IMR-90 (cell line): ENCODE results near the gene PLEK. TPM values are rescaled to one million over a fixed set of nuclear protein-coding genes. Genes with fewer than 3 reads are reported as not detected.

Experiments used
- ATAC-seq: fragments of 200-7000 bp; cut with Tn5 transposase; 2 replicates; pipeline ENCODE4 v1.9.1; 2020; ENCODE audit warnings: low read depth, mild to moderate bottlenecking, moderate library complexity
- BruUV-seq: library from RNA; stranded (reverse); fragments of 400-500 nt; replicated peaks from 2 replicates; lab custom pipeline; 2021; lab: Mats Ljungman, UMichigan
- CTCF ChIA-PET: fragments of 300-600 bp; formaldehyde crosslinking; extraction: SDS; loops from one replicate; lab custom pipeline; 2021; ENCODE audit warnings: antibody characterized with exemption; lab: Yijun Ruan, JAX
- POLR2A ChIA-PET: fragments of 300-600 bp; sonication (Branson Sonifier 250); formaldehyde crosslinking; loops from one replicate; lab custom pipeline; 2022; ENCODE audit warnings: antibody characterized with exemption; ENCODE audit not compliant: unreplicated experiment; lab: Charles Lee
- DNase-seq: peaks from one replicate; pipeline ENCODE4 v3.0.0; 2013
- H2AFZ ChIP-seq: replicated peaks from 2 replicates; pipeline ENCODE3; 2013; ENCODE audit warnings: low read length, mild to moderate bottlenecking; ENCODE audit not compliant: poor library complexity
- H2AK5ac ChIP-seq: 2 replicates; pipeline ENCODE4 v1.6.1; 2013; ENCODE audit warnings: low read depth, low read length, inconsistent platforms
- H2AK9ac ChIP-seq: replicated peaks from 2 replicates; pipeline ENCODE3; 2013; ENCODE audit warnings: mild to moderate bottlenecking, low read depth, low read length, moderate library complexity; ENCODE audit not compliant: poor library complexity
- H2BK120ac ChIP-seq: 2 replicates; pipeline ENCODE4 v1.6.1; 2013; ENCODE audit warnings: low read depth, low read length, inconsistent platforms
- H2BK15ac ChIP-seq: 3 replicates; pipeline ENCODE4 v1.6.1; 2013; ENCODE audit warnings: low read depth, low read length, inconsistent platforms
- H2BK20ac ChIP-seq: 2 replicates; pipeline ENCODE4 v1.6.1; 2013; ENCODE audit warnings: low read depth, mild to moderate bottlenecking, inconsistent platforms, low read length, moderate library complexity
- H2BK5ac ChIP-seq: 2 replicates; pipeline ENCODE4 v1.6.1; 2013; ENCODE audit warnings: mild to moderate bottlenecking, low read depth, low read length, inconsistent platforms; ENCODE audit not compliant: poor library complexity, severe bottlenecking
- H3K14ac ChIP-seq: replicated peaks from 2 replicates; pipeline ENCODE4 v1.6.1; 2013; ENCODE audit warnings: low read depth, low read length, inconsistent platforms
- H3K18ac ChIP-seq: 2 replicates; pipeline ENCODE4 v1.6.1; 2013; ENCODE audit warnings: low read depth, low read length, control low read depth
- H3K23ac ChIP-seq: 2 replicates; pipeline ENCODE4 v1.6.1; 2013; ENCODE audit warnings: low read depth, low read length, inconsistent platforms
- H3K27ac ChIP-seq: 2 replicates; pipeline ENCODE4 v1.5.1; 2013; ENCODE audit warnings: mild to moderate bottlenecking, control low read depth, low read length; ENCODE audit not compliant: insufficient read depth
- H3K27me3 ChIP-seq: 2 replicates; pipeline ENCODE4 v1.6.1; 2013; ENCODE audit warnings: low read length; ENCODE audit not compliant: control insufficient read depth, insufficient read depth
- H3K36me3 ChIP-seq: 2 replicates; pipeline ENCODE4 v1.6.1; 2013; ENCODE audit warnings: low read length, mixed read lengths; ENCODE audit not compliant: control insufficient read depth, insufficient read depth
- H3K4ac ChIP-seq: 2 replicates; pipeline ENCODE4 v1.6.1; 2013; ENCODE audit warnings: low read depth, low read length, inconsistent platforms
- H3K4me1 ChIP-seq: 2 replicates; pipeline ENCODE4 v1.6.1; 2013; ENCODE audit warnings: low read length, mixed read lengths; ENCODE audit not compliant: control insufficient read depth, insufficient read depth
- H3K4me2 ChIP-seq: 2 replicates; pipeline ENCODE4 v1.6.1; 2013; ENCODE audit warnings: low read depth, mild to moderate bottlenecking, control low read depth, low read length, moderate library complexity
- H3K4me3 ChIP-seq: 2 replicates; pipeline ENCODE4 v1.5.1; 2013; ENCODE audit warnings: low read depth, mild to moderate bottlenecking, control low read depth, low read length, moderate library complexity; ENCODE audit not compliant: insufficient read depth
- H3K56ac ChIP-seq: 2 replicates; pipeline ENCODE4 v1.6.1; 2013; ENCODE audit warnings: low read length, inconsistent platforms; ENCODE audit not compliant: insufficient read depth; ENCODE audit errors: extremely low read depth
- H3K79me1 ChIP-seq, 2 experiments: 2 replicates each; pipeline ENCODE4 v1.6.1; 2013; ENCODE audit warnings: low read length in 2 of 2, inconsistent platforms in 1 of 2, low read depth in 1 of 2
- H3K9ac ChIP-seq: 2 replicates; pipeline ENCODE4 v1.6.1; 2013; ENCODE audit warnings: low read depth, low read length, control low read depth
- H3K9me1 ChIP-seq: 2 replicates; pipeline ENCODE4 v1.6.1; 2013; ENCODE audit warnings: low read length, inconsistent platforms; ENCODE audit not compliant: insufficient read depth
- H3K9me3 ChIP-seq: 2 replicates; pipeline ENCODE4 v1.6.1; 2013; ENCODE audit warnings: low read length; ENCODE audit not compliant: control insufficient read depth, insufficient read depth
- H4K20me1 ChIP-seq: 2 replicates; pipeline ENCODE4 v1.6.1; 2013; ENCODE audit warnings: low read length, inconsistent platforms; ENCODE audit not compliant: insufficient read depth
- H4K5ac ChIP-seq: 2 replicates; pipeline ENCODE4 v1.6.1; 2013; ENCODE audit warnings: mild to moderate bottlenecking, low read depth, low read length, control low read depth
- H4K8ac ChIP-seq, 2 experiments: 2 replicates each; pipeline ENCODE4 v1.6.1; 2013; ENCODE audit warnings: low read depth in 2 of 2, low read length in 2 of 2, control low read depth in 1 of 2, inconsistent platforms in 1 of 2
- H4K91ac ChIP-seq: 2 replicates; pipeline ENCODE4 v1.6.1; 2013; ENCODE audit warnings: low read depth, low read length, inconsistent platforms; ENCODE audit not compliant: insufficient read depth
- CHD1 ChIP-seq: IDR thresholded peaks from 2 replicates; pipeline ENCODE4 v1.6.1; 2012; ENCODE audit warnings: low read depth, low read length, improper control_type of control experiment
- MAZ ChIP-seq: IDR thresholded peaks from 2 replicates; pipeline ENCODE4 v1.6.1; 2012; ENCODE audit warnings: low read depth, mild to moderate bottlenecking, low read length, improper control_type of control experiment, moderate library complexity, borderline replicate concordance
- MXI1 ChIP-seq: IDR thresholded peaks from 2 replicates; pipeline ENCODE4 v1.6.1; 2012; ENCODE audit warnings: low read depth, mild to moderate bottlenecking, low read length, moderate library complexity, borderline replicate concordance
- NFE2L2 ChIP-seq: fragments of 150-350 bp; IDR thresholded peaks from 2 replicates; pipeline ENCODE4 v1.6.1; 2016; ENCODE audit warnings: low read depth, mild to moderate bottlenecking, low read length
- RCOR1 ChIP-seq: IDR thresholded peaks from 2 replicates; pipeline ENCODE4 v1.6.1; 2012; ENCODE audit warnings: mild to moderate bottlenecking, low read length, improper control_type of control experiment; ENCODE audit not compliant: insufficient replicate concordance
- USF2 ChIP-seq: fragments of 150-350 bp; IDR thresholded peaks from 2 replicates; pipeline ENCODE4 v1.6.1; 2017; ENCODE audit warnings: mild to moderate bottlenecking, antibody characterized with exemption, low read length, low read depth
- WGBS, 2 experiments: methylation state at CpG; one replicate each; pipeline versions ENCODE4 v1.1.5 to v1.1.7; 2013; ENCODE audit warnings: missing lambda C conversion rate in 2 of 2; ENCODE audit not compliant: insufficient read length in 1 of 2; ENCODE audit errors: extremely low coverage in 2 of 2; 5-methylcytosine and 5-hydroxymethylcytosine counted together
- dilution Hi-C: fragments of 300-500 bp; cut with HindIII; formaldehyde crosslinking; loops from one replicate; pipeline ENCODE4 v1.14.3; 2018; ENCODE audit warnings: low sequenced_read_pairs; ENCODE audit not compliant: unreplicated experiment
- in situ Hi-C: fragments of 300-500 bp; cut with MboI; formaldehyde crosslinking; loops from 3 replicates; pipeline ENCODE4 v1.14.3; 2019; ENCODE audit warnings: low sequenced_read_pairs, inconsistent platforms, mixed read lengths
- intact Hi-C: fragments of 100-400 bp; cut with micrococcal nuclease; formaldehyde crosslinking; loops from 2 replicates; pipeline ENCODE4 v1.10.0; 2022
- polyA plus RNA-seq, 3 experiments: library from polyadenylated mRNA; depleted of rRNA; stranded (reverse); fragments of >200 nt; gene quantifications; 2 replicates each; pipeline ENCODE4 v1.2.3, GENCODE V29; 2012; ENCODE audit warnings: low replicate concordance in 1 of 3
- total RNA-seq: library from RNA; depleted of rRNA; stranded (reverse); fragments of >200 nt; gene quantifications from 2 replicates; pipeline ENCODE4 v1.2.3, GENCODE V29; 2012

Gene PLEK
- total and polyA plus RNA-seq, 2 of the 4 experiments (the other 2 are of a cell fraction), result under 0.01 TPM; not detected in 1

GRCh38 chr2:68362749-68363148, 2.3 kb upstream of the PLEK start:
- Histone ChIP-seq H3K4me2 (no peak overlapping the region), H4K8ac (no peak overlapping the region), H2BK15ac (no peak overlapping the region), H3K23ac (no peak overlapping the region), H2AFZ (no peak overlapping the region), H3K79me1 (no peaks in the 10 kb centered on the region), H3K27me3 (peaks cover 3% of the 10 kb centered on the region; the same call in 1 of the 2 replicates), H3K9me1 (no peaks in the 10 kb centered on the region), H3K14ac (no peak overlapping the region), H4K91ac (no peak overlapping the region), H3K18ac (no peak overlapping the region), H3K27ac (no peak overlapping the region), H3K9me3 (no peaks in the 10 kb centered on the region), H2BK20ac (no peak overlapping the region), H3K4ac (no peak overlapping the region), H2BK5ac (no peak overlapping the region), H3K4me3 (no peak overlapping the region), H3K36me3 (no peaks in the 10 kb centered on the region), H3K4me1 (no peaks in the 10 kb centered on the region), H2AK5ac (no peak overlapping the region), H3K9ac (no peak overlapping the region), H4K5ac (no peak overlapping the region), H4K20me1 (no peaks in the 10 kb centered on the region), H2AK9ac (no peak overlapping the region), H2BK120ac (no peak overlapping the region), H3K56ac (no peak overlapping the region)
- POLR2A ChIA-PET, result no interaction called here
- DNase-seq (no peak), ATAC-seq (no peak)
- BruUV-seq, result no TSS peak
- TF ChIP-seq RCOR1, result no peak
- no peak for TF ChIP-seq NFE2L2
- TF ChIP-seq MXI1, result no peak
- no peak for TF ChIP-seq USF2
- no peak for TF ChIP-seq MAZ
- TF ChIP-seq CHD1, result no peak
- dilution Hi-C loops (no loop called here), in situ Hi-C loops (no loop called here), intact Hi-C loops (loop anchor here (1.0 kb wide), 1 partner anchor 79 kb away; no protein-coding TSS in a partner anchor)
- WGBS, 2 experiments, result 80% methylated on average over 1 of the region's 7 CpGs; no CpG with 5 or more reads in 1 of the 2 experiments
- CTCF ChIA-PET, result no interaction called here
